Measurements from ENCODE around the gene ACADSB.

ACADSB gene

GRCh38 chr10:123039632-123039930 is 30.8 kb downstream of the ACADSB start:
- no peak overlapping the region for H3K27ac ChIP-seq
- no peak for TF ChIP-seq CTCF (IDR thresholded peaks at IDR 0.05)
- no peak for TF ChIP-seq ZFX (IDR thresholded peaks at IDR 0.05; ENCODE audit: borderline replicate concordance)

- H3K27ac ChIP-seq: no peak overlapping the region
- TF ChIP-seq ZFX (IDR thresholded peaks at IDR 0.05; ENCODE audit: borderline replicate concordance) (no peak), CTCF (IDR thresholded peaks at IDR 0.05) (no peak)
Observed at GRCh38 chr10:123042708-123043408, 34.1 kb downstream of the ACADSB start.

- TF ChIP-seq CTCF (IDR thresholded peaks at IDR 0.05) (peak; percentile 82), ZFX (IDR thresholded peaks at IDR 0.05; ENCODE audit: borderline replicate concordance) (no peak)
- H3K27ac ChIP-seq: no peak overlapping the region
Observed at GRCh38 chr10:123043409-123043925, 34.7 kb downstream of the ACADSB start.

- no peak for TF ChIP-seq ZFX (IDR thresholded peaks at IDR 0.05; ENCODE audit: borderline replicate concordance)
- peak; percentile 29 for TF ChIP-seq CTCF (IDR thresholded peaks at IDR 0.05)
- H3K27ac ChIP-seq: no peak overlapping the region
Observed at GRCh38 chr10:123044391-123044790, 35.6 kb downstream of the ACADSB start.

GRCh38 chr10:123045961-123046731 is 37.3 kb downstream of the ACADSB start:
- no peak overlapping the region for H3K27ac ChIP-seq
- TF ChIP-seq ZFX (IDR thresholded peaks at IDR 0.05; ENCODE audit: borderline replicate concordance) (no peak), CTCF (IDR thresholded peaks at IDR 0.05) (no peak)

GRCh38 chr10:123057968-123058367 is 49.2 kb downstream of the ACADSB start:
- TF ChIP-seq CTCF (IDR thresholded peaks at IDR 0.05): no peak
- TF ChIP-seq ZFX (IDR thresholded peaks at IDR 0.05; ENCODE audit: borderline replicate concordance): no peak
- no peak overlapping the region for H3K27ac ChIP-seq

GRCh38 chr10:123061865-123062264 is 53.1 kb downstream of the ACADSB start:
- H3K27ac ChIP-seq: no peak overlapping the region
- TF ChIP-seq ZFX (IDR thresholded peaks at IDR 0.05; ENCODE audit: borderline replicate concordance): no peak
- no peak for TF ChIP-seq CTCF (IDR thresholded peaks at IDR 0.05)

Measured in 22Rv1 (cell line).